GM18870 (cell line): Measurements from ENCODE around the gene HSD17B11.
"Not testable (repeated sequence)": the region's sequence is repeated elsewhere in the genome, so short reads cannot be mapped to it uniquely, and the experiment has no call there.

Experiments
- ATAC-seq: cut with Tn5 transposase; IDR thresholded peaks from one replicate; pipeline ENCODE4 v1.9.1; 2021; ENCODE audit warnings: moderate library complexity; ENCODE audit not compliant: unreplicated experiment

Gene HSD17B11

GRCh38 chr4:87390891-87391575, at the start of gene HSD17B11:
HSD17B11 (minus strand) TSS chr4:87391188; CDS start chr4:87391070, 118 bp downstream.
- ATAC-seq: peak; percentile 98

GRCh38 chr4:87433342-87433741, 42.4 kb upstream of the HSD17B11 start:
- ATAC-seq: no peak

- no peak for ATAC-seq
Measured at GRCh38 chr4:87430038-87430437, 39.0 kb upstream of the HSD17B11 start.

- ATAC-seq: no peak
Measured at GRCh38 chr4:87428979-87429378, 38.0 kb upstream of the HSD17B11 start.

GRCh38 chr4:87427518-87427868, 36.5 kb upstream of the HSD17B11 start:
- no peak for ATAC-seq

- ATAC-seq: no peak
Measured at GRCh38 chr4:87426865-87427517, 36.0 kb upstream of the HSD17B11 start.

- ATAC-seq: no peak
Measured at GRCh38 chr4:87425711-87426110, 34.7 kb upstream of the HSD17B11 start.

DNA sequence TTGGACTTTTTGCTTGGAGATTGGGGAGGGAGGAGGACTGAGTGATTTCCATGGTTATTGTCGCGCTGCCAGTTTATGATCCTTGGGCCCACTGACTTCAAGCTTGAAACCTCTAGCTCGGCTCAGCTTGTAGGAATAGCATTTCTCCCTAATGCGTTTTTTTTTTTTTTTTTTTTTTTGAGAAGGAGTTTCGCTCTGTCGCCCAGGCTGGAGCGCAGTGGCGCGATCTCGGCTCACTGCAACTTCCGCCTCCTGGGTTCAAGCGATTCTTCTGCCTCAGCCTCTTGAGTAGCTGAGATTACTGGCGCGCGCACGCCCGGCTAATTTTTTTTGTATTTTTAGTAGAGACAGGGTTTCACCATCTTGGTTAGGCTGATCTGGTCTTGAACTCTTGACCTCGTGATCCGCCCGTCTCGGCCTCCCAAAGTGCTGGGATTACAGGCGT, 33.1 kb upstream of the HSD17B11 start:
- ATAC-seq: not testable (repeated sequence)

- ATAC-seq: no peak
Measured at GRCh38 chr4:87423317-87424098, 32.5 kb upstream of the HSD17B11 start.

DNA sequence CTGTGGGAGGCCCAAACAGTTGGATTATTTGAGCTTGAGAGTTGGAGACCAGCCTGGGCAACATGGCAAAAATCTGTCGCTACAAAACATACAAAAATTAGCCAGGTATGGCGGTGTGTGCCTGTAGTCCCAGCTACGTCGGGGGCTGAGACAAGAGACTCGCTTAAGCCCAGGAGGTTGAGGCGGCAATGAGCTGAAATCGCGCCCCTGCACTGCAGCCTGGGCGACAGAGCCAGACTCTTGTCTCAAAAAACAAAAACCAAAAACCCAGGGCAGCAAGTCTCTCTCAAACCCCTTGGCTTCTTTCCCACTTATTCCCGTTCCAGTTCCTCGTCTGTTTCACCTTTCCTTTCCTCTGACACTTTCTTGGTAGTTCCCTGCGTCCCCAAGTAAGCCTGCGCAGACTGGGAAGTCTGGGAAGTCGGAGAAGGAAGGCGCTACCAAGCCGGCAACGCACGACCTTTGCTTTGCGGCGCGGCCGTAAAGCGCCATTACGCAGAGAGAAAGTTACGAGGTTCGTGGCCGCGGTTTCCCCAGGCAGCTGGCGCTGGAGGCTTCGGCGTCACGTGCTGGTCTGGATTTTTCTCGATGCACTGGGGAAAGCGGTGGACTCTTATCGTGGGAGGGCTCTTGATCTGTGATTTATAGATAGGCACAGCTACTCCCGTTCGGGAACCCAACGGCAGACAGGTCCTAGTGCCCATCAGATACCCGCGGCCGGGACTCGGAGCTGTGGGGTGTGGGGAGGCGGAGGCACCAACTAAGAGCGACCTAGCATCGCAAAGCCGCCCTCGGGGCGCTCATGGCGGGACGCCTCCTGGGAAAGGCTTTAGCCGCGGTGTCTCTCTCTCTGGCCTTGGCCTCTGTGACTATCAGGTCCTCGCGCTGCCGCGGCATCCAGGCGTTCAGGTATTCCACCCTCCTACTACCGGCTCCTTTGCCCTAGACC, 31.4 kb upstream of the HSD17B11 start, which contains the start of gene NUDT9:
TSS of gene NUDT9 (plus strand) at position 470 of the 949 bp plus-strand sequence. CDS start at position 803, 333 bp downstream.
- ATAC-seq: peak; percentile 78

DNA sequence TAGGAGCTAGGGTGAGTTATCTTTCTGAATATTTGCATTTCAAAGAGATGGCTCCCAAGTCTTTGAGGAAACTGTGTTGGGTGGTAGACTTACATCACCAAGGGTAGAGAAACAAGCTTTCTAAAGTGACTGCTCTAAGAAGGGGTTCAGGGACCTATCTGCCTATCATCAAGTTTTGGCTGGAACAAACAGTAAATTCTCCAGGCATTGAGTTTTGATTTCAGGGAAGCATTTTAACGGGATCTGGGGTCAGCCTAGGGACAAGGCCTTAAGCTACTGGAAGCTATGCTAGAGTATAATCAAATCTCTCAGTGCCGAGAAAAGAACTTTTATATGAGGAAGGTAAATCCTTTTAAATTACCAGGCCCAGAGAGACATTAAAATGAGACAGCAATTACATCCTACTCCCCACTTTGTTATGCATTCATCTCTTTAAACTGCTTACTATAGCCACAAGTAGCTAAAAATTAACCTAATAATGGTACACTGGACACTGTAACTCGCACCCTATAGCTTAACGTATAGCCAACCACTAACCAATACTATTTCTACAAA, 29.4 kb upstream of the HSD17B11 start:
- ATAC-seq: no peak

DNA sequence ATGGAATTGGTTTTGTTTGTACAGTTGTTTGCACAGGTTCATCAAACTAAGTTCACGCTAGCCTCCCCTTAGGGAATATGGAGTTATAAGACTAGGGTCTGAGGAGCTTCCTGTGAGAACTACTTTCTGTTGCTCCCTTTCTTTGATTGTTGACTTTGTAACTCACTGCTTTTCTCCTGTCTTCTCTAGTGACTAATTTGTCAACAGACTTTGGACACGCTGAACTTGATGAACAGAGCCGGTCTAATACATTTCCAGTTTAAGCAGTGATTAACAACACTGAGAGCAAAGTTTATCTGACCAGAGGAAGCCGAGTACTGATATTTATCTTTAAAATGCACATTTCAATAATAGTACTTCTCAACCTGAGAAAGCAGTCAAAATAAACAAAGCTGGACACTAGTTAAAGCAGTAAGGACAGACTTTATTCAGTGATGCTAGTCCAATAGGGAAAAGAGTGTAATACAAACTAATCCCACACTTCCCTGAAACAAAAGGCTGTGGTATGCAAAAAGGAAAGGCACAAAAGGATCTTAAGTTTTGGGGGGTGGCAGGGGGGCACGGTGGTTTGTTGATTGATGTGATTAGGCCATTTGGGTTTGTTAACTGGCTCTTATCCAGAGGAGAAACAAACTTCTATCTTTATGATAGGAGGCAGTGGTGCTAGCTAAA, 28.7 kb upstream of the HSD17B11 start:
- no peak for ATAC-seq

GRCh38 chr4:87418410-87418809, 27.4 kb upstream of the HSD17B11 start:
- not testable (repeated sequence) for ATAC-seq

GRCh38 chr4:87416965-87417364, 26.0 kb upstream of the HSD17B11 start:
- no peak for ATAC-seq

GRCh38 chr4:87414816-87415215, 23.8 kb upstream of the HSD17B11 start:
- ATAC-seq: no peak

DNA sequence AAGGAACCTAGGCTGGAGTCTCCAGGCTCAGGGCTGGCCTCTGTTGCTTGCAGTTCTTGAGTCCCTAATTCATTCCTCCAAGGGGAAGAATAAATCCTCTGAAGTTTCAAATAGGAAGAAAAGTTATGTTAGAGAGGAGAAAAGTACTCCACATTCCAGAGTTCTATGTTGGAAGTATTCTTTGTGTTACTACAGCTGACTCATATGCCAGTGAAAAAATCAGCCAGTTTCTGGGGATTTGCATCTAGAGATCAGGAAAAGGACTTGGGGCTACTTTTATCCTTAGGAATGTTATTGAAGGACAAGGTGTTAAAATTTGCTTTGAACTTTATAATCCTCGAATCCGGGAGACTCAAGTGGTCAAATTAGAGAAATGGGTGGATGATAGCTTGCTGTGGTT, 19.7 kb upstream of the HSD17B11 start:
- no peak for ATAC-seq

- ATAC-seq: no peak
Measured at GRCh38 chr4:87410157-87410556, 19.2 kb upstream of the HSD17B11 start.

GRCh38 chr4:87409420-87409939, 18.5 kb upstream of the HSD17B11 start:
- ATAC-seq: no peak

GRCh38 chr4:87406902-87407301, 15.9 kb upstream of the HSD17B11 start:
- not testable (repeated sequence) for ATAC-seq
